IPS DF 4.7 (cell line): ENCODE measurements around the gene BAG1.

Source experiments
- DNase-seq: peaks from one replicate; pipeline ENCODE4 v3.0.0-alpha.2; 2013; ENCODE audit warnings: low spot score; ENCODE audit errors: extremely low read depth

Gene BAG1

DNA sequence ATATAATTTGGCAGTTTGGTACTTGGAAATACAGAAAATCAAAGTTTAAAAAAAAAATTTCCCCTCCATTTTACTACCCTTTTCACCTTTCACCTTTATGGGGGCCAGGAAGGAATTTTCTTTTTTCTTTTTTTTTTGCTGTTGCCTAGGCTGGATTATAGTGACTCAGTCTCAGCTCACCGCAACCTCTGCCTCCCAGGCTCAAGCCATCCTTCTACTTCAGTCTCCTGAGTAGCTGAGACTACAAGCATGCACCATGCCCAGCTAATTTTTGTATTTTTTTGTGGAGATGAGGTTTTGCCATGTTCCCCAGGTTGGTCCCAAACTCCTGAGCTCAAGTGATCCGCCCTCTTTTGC, 9.4 kb upstream of the BAG1 start:
- DNase-seq, result no peak

DNA sequence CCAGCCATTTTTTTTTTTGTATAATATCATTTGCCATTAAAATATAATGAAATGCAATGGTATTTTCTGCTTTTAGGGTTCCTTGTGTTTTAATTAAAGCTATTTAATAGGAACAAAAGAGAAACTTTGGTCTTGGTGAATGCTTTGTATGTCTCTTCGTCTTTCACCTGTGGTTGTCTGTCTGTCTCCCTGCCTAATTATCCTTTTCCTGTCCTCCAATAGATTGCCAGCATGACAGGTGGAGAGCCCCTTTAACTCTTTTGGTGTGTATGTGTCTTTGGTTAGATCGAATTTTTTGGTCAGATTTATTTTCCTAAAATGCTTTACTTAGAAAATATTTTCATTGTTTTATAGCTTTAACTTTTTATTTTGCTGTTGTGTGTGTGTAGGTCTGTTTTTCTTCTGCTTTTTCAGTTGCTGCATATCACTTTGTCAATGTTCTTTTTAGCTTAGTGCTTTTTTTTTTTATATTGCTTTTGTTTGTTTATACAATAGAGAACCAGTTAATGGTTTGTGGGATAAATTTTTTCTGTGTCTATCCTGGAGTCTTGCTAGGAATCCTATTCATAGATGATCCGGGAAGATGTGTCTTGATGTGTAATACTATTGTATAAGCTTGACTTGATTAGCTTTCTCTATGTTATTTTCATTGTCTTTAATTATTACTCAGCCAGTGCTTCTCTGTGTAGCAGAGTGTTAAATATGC, 8.9 kb upstream of the BAG1 start:
- no peak for DNase-seq

DNA sequence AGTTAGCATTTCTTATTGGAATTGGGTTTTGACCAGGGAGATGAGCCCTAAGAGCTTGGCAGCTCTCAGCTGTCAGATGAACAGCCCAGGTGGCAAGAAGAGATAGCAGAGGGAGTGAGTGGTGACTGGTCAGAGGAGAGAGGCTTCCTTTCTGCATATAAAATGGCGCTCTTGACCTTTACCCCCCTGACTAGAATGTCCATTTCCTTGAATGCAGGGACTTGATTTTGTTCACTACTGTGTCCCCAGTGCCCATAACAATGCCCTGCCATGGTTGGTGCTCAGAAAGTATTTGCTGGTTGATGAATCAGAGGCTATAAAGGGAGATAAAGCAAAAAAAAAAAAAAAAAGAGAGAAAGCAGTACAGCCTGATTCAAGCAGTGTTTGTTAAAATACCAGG, 7.6 kb upstream of the BAG1 start:
- no peak for DNase-seq

DNA sequence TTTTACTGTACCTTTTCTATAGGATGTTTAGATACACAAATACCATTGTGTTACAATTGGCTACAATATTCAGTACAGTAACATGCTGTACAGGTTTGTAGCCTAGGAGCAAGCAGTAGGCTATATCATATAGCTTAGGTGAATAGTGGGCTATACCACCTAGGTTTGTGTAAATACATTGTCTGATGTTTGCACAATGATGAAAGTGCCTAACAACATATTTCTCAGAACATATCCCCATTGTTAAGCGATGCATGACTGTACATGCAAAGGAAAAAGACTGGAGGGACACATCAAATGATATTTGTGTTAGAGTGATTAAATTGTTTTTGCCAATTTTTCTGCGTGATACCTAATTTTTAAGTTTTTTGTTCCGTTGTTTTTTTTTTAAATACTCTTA, 5.6 kb upstream of the BAG1 start:
- DNase-seq, result no peak

DNA sequence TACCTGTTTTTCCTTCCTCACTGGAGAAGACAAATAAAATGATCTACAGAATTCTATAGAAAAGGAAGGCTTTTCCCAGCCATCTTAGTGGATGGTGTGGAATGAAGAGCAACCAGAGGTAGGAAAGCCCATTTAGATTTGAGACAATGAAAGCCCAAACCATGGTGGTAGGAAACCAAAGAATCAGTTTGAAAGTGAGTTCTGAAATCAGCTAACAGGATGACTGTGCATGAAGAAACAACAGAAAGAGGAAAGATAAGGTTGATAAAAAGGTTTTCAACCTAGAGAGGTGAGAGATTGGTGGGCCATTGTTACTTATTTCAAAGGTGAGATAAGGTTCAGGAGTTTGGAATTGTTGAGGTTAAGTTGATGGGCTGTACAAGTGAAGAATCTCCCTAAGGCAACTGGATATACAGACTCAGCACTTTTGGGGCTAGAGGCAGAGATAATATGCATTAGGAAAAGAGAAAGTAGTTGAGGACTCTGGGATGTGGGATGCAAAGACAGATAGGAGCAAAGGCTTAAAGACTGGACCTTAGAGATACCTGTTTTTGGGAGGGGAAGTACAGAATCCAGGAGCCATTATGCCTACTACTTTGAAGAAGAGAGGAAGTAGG, 2.8 kb upstream of the BAG1 start:
- DNase-seq, result no peak

DNA sequence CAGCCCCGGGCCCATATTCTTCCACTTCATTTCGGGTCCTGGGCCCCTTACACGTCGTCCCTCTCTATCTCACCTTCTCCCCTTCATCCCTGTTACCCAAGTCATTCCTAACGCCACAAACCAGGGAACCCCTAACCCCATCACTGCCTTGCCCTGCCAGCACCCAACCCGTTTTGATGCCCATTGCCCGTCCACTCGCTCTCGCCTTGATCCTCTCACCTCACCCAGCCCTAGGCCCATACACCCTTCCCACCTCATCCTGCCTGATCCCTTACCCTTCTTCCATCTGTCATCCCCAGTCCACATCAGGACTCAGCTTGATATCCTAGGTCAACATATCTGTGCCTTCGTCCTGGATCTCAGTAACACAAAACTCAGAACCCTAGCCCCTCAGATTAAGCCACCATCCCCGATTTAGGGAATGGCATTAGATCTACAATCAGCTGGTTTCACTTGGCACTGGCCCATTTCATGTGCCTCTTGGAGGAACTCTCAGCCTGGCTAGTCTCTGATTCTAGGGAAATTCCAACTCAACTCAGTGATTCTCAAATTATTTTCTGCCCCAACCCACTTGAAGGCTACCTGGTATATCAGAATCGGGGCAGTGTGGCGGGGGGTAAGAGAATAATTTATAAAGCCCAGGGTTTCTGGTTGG, 830 bp upstream of the BAG1 start:
- DNase-seq, result no peak

DNA sequence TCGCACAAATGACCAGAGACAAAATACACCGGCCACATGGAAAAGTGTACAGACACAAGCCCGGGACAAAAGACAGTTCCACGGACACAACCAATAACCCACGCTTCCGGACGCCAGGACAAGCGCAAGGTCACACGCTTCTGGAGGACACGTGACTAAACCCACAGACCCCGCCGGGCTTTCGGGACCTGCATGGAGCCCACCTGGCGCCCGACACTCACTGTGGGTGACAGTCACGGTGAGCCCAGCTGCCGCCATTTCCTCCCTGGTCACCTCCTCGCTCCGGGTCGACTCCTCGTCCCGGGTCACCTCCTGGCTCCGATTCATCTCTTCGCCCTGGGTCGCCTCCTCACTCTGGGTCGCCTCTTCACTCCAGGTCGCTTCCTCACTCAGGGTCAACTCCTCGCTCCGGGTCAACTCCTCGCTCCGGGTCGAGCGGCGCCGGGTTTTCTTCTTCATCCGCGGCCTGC, 470 bp downstream of the BAG1 start:
- DNase-seq, result no peak

DNA sequence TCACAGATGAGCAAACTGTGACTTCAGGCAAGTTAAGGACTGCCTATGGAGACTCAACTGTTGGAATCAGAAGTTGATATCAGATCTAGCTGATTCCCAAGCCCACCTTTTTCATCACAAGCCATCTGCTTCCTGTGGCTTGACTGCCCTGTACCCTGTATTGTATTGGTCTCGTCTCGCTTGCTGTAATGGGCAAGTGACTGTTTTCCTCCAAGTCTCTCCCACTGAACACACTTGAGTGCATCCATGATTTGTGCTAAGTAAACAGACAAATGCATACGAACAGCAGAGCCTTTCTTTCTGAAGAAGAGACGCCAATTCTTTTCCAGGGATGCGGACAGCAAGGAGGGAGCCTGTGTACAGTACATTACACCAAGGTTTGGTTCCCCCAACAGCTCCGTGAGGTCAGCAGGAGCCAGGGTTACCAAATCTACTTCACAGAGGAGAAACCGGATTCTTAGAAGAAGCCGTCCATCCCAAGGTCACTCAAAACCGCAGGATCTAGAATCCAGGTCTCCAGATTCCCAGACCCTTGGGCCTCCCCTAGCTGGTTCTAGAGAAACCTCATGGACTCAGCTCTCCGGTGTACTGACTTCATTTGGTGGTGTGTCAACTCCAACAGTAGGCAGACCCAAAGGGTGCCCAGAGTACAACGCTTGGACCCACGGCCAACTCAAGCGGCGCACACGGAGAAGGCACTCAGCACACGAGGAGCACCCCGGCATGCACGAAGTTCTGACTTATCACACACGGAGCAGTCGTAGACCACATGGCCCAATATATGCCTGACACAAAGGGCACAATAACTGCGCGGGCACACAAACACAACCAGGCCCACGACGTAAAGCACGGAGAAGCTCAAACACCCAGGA, 1.1 kb downstream of the BAG1 start:
- no peak for DNase-seq

DNA sequence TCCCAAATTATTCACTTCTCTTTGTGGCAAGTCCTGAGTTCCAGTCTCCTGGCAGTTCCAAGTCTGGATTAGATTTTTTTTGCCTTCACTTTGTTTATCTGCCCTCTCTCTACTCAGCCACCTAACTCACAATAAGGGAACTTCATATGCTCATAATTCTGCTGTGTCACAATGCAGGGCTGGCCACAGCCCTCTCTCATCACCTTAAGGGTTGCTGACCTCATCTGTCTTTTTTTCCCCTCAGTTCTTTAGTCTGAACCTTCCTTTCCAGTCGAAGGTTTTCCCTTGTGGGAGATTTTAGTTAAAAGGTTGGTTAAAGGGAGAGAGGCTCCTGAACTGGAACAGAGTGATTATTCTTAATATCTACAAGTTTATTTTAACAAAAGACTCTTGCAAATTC, 4.1 kb downstream of the BAG1 start:
- DNase-seq, result no peak

DNA sequence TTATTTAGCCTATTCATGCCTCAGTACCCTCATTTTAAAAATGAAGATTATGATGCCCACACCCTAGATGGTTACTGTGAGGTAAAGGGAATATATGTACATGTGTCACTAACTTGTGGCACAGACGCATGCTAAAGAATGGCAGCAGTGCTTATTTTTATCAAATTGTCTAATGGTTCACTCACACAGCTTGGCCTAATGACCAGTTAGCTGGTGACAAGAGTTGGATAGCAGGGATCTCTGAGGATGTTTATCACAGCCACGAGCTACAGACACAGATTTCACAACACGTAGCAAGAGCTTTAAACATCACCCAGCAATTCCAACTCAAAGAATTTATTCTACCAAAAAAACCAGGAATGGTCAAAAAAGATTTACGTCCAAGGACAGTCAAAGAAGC, 7.2 kb downstream of the BAG1 start:
- DNase-seq, result no peak

DNA sequence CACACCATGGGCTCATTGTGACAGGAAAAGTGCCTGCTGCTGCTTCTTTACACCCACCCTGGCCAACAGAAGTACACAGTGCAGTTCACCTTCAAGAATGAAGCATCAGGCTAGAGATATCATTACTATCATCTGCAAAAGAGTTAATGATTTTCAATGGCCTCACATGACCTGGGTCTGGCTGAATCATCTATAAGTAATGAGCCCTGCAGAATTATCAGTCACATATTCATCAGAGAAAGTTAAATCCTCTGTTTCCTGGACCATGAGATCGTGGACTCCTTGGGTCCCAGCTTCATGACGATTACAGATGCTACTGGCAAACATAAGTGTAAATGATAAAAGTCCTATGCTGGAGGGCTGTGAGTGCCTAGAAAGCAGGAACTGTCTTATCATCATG, 8.3 kb downstream of the BAG1 start:
- no peak for DNase-seq

DNA sequence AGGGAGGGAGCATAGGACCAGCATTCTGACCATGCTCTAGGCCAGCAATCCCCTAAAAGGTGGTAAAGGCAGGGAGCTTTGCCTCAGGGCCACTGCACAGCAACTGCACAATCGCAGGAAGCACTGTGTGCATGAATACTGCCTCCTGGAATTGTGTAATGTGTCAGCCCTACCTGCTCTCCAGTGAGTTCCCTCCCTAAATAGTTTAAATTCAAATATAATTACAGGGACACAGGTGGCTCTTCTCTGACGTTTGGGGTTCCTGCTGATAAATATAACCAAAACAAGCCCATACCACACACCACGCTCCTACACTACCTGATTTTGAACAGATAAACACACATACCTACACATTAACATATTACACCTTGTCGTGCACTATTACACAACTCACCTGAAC, 9.0 kb downstream of the BAG1 start:
- DNase-seq, result no peak

DNA sequence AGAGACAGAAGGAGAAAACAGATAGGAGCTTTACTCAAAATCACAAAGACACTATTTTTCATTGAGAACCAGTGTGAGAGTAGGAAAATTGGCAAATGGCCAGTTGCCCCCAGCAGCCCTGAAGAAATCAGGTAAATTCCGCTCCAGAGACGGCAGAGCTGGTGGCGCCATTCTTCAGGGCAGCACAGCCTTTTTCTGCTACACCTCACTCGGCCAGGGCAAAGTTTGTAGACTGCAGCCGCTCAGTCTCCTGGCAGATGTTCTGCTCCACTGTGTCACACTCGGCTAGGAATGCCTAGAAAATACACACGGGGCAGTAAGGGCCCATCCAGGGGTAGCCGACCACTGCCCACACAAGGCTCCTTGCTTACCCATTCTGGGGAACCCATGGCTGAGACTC, 9.5 kb downstream of the BAG1 start:
- no peak for DNase-seq

DNA sequence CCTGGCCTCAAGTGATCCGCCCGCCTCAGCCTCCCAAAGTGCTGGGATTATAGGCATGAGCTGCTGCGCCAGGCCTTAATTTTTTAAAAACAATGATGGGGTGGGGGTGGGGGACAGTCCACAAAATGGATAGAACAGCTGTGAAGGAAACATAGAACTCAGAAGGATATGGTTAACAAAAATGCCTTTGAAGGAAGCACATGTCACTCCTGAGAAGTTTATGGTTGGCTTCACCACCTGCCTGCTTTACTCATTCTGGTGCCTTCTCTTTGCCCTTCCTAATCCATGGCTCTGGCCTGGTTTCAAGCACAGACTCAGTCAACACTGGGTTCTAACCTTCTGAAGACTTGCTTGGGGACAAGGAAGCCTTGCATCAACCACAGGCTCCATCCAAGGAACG, 10.3 kb downstream of the BAG1 start:
- DNase-seq, result no peak

DNA sequence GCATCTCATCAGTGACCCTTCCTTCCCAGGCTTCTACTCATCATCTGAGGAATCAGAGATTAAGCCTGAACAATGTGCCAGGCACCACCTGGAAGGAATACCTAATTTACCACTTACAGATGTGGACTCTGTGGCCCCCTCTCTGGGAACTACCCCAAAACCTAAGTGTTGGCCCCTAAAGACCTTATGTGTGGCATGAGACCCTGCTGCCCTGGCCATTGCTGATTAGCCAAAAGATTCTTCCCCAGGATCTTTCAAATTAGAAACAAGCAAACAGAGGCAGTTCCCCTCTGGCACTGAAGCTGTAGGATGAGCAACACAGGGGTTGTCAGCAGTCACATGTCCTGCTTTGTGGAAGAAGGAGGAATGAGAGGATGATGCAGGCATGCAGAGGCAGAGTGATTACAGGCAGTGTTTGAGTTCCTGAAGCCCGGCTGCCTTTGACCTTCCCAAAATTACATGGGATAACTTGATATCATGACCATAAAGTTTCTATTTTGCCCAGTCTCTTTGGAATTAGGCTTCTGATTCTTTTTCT, 14.0 kb downstream of the BAG1 start:
- no peak for DNase-seq

DNA sequence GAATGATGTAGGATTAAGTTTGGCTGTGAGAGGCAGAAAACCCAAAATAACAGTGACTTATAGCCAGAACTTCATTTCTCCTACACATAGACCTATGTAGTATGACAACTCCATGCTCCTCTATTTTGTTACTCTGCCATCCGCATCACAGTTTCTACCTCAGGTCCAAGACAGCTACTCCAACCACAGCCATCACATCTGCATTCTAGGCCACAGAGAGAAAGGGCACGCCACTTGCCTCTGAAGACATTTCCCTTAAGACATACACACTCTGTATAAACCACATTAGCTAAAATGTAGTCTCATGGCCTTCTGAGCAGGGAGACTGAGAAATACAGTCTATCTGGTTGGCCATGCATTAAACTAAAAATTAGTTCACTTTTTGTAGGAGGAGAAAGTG, 14.5 kb downstream of the BAG1 start:
- DNase-seq, result no peak

DNA sequence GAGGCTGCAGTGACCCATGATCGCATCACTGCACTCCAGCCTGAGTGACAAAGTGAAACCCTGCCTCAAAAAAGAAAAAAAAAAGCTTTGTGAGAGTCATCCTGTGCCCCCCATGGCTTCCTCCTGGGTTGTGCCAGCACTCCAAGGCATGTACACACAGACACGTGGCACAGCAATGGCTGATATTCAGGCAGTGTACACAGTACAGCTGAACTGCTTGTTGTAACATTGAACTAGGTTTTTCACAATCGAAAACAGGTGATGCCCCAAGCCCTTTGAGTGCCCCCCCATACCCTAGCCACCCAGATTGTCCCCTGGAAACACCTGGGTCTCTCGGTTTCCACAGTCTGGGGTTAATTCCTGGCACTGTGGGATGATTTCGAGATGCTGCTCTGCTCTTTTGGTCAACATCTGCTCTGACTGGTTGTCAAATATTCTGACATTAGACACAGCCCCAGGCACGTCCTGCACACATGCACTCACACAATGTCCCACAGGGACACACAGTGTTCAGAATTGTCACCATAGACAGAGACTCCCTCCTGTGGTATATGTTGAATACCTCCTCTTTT, 15.3 kb downstream of the BAG1 start:
- no peak for DNase-seq

DNA sequence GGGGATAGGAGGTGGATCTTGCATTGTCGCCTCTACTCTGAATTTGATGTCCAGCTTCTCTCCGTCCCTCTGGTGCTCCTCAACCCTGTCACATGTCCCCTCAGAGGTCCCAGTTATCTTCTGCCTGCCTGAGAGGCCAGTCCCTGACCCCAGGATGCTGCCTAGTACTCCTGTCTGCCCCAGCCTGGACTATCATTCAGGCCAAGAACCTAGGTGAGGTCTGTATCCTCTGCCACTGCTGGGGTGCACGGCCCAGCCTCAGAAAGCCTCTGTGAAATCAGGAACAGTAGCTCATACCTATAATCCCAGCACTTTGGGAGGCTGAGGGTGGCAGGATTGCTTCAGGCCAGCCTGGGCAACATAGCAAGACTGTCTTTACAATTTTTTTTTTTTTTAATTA, 15.9 kb downstream of the BAG1 start:
- DNase-seq, result no peak

DNA sequence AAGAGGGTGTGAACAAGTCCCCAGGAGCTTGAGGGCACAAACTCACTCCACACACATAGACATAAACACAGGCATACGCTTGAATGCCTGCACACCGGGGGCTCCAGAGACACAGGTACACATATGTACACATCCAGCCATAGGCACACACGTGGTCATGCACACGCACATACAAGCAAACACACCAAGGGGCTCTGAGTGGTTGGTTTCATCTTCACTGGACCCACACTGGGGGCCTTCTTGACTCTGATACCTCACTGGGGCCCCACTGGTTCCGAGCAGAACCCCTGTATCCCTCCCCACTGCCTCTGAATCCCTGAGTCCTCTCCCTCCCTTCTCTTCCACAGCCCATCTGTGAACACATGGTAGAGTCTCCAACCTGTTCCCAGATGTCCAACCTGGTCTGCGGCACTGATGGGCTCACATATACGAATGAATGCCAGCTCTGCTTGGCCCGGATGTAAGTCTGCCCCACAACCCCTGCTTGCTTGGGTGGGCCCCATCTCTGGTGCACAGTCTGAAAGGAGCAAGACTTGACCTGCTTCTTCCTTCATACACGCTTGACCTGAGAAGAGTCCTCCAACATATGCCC, 18.1 kb downstream of the BAG1 start:
- DNase-seq, result no peak

DNA sequence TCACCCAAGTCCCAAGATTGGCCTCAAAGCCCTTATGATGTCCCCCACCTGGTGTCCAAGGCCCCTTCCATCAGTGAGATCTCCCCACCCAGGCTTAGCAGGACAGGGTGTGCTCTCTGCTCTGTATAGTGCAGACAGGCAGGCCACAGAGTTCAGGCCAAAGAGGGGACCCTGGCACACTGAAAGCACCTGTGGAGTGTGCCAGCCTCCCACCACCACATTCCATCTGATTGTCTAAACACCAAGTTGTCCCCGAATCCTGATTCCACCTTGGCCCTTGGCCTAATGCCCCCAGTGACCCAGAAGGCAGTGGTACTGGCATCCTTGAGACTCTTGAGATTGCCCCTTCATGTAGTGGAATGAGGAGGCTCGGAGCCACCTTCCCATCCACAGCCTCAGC, 19.2 kb downstream of the BAG1 start:
- no peak for DNase-seq

DNA sequence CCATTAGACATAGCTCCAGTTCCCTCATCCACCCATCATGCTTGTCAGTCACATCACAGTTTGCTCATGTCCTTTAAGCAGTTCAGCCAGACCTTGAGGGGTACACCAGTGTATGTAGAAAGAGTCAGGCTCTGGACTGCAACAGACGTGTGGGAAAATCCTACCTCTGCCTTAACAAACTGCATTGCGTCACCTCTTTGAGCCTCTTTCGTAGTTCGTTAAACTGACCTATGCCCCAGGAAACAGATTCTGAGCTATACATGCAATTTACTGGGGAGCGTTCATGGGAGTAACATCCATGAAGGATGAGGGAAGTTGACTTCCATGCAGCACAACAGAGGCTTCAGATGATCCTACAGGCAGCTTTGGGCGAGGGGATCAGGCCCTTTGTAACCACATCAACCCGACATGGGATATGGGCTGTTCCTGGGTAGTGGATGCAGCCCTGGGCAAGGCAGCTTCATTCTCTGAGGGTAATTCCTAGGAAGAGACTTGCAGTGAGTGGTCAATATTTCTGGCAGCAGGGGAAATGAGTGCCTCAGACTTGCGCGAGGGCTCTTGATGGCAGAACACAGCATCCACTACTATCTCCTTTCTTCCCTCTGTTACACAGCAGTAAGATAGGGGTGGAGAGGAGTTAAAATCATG, 20.2 kb downstream of the BAG1 start:
- DNase-seq, result no peak
